ENCODE data around the gene ZNF286A.
"Not testable (repeated sequence)": the region's sequence is repeated elsewhere in the genome, so short reads cannot be mapped to it uniquely, and the experiment has no call there.

The ZNF286A gene

DNA sequence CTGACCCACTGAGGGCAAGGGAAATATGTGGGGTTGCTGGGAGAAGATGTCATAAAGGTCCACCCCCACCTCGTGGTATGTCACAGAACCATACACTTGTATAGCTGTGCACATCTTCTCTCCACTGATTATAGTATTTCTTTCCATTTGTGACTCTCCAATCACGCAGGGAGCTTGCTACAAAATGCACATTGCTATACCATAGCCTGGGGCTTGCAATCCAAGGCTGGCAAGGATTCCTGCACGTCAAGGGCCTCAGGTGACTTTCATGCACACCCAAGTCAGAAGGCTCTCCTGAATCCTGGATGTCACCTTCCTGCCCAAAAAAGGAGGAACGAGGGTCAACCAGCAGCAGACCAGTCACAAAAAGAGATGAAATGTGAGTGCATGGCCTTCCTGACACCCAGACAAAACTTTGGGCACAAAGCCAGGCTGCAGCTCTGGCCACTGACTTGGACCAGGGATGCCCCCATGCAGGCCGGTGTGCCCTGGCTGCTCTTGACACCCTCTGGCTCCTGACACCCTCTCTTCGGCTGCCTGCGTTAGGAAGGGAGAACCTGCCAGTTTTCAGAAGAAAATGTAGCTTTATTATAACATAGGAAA, 44.6 kb downstream of the ZNF286A start:
- H3K4me3 ChIP-seq (ENCODE audit: control insufficient read depth, low read depth, low read length) = no peak overlapping the region
- TF ChIP-seq, protein P1, sequence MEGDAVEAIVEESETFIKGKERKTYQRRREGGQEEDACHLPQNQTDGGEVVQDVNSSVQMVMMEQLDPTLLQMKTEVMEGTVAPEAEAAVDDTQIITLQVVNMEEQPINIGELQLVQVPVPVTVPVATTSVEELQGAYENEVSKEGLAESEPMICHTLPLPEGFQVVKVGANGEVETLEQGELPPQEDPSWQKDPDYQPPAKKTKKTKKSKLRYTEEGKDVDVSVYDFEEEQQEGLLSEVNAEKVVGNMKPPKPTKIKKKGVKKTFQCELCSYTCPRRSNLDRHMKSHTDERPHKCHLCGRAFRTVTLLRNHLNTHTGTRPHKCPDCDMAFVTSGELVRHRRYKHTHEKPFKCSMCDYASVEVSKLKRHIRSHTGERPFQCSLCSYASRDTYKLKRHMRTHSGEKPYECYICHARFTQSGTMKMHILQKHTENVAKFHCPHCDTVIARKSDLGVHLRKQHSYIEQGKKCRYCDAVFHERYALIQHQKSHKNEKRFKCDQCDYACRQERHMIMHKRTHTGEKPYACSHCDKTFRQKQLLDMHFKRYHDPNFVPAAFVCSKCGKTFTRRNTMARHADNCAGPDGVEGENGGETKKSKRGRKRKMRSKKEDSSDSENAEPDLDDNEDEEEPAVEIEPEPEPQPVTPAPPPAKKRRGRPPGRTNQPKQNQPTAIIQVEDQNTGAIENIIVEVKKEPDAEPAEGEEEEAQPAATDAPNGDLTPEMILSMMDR (conservative IDR thresholded peaks at IDR 0.05; ENCODE audit: control insufficient read depth, insufficient read depth, low read depth, low read length) = no peak

DNA sequence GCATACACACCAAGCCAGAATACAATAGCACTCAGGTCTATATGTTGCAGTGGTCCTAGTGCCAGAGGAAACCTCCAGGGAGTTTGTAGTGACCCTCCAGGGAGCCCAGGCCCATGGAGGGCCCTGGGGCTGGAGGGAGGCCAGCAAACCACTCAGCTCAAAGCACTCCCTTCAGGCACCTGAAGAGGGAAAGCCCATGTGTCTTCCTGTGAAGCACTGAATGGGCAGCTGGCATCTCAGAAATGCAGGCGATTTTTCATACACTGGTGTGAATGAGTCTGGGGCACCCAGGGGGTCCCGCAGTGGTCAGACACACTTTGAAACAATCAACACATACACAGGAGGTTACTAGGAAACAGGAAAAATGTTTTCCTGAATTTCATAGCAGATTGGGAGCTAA, 45.3 kb downstream of the ZNF286A start:
- TF ChIP-seq, protein P1 (conservative IDR thresholded peaks at IDR 0.05; ENCODE audit: control insufficient read depth, insufficient read depth, low read depth, low read length) = no peak
- DNase-seq (ENCODE audit: low read depth) = no peak
- no peak overlapping the region for H3K4me3 ChIP-seq (ENCODE audit: control insufficient read depth, low read depth, low read length)

More for the DNA sequence above, 44.6 kb downstream of the ZNF286A start:
- DNase-seq (ENCODE audit: low read depth) = no peak

GRCh38 chr17:15749403-15749802, 49.9 kb downstream of the ZNF286A start:
- not testable (repeated sequence) for H3K4me3 ChIP-seq (ENCODE audit: control insufficient read depth, low read depth, low read length); DNase-seq (ENCODE audit: low read depth)

GRCh38 chr17:15768865-15769533, 69.4 kb downstream of the ZNF286A start:
- H3K4me3 ChIP-seq (ENCODE audit: control insufficient read depth, low read depth, low read length); DNase-seq (ENCODE audit: low read depth): not testable (repeated sequence)
